ENCODE data around the gene HS6ST1.

- TF ChIP-seq ZNF157 (tag by site-specific recombination; IDR thresholded peaks at IDR 0.05) (no peak), CTCF (tag by site-specific recombination; IDR thresholded peaks at IDR 0.05) (no peak), ZNF202 (tag by site-specific recombination; IDR thresholded peaks at IDR 0.05; ENCODE audit: borderline replicate concordance) (no peak), ZNF76 (tag by site-specific recombination; IDR thresholded peaks at IDR 0.05; ENCODE audit: borderline replicate concordance, low read depth) (no peak), ZFP3 (tag by site-specific recombination; IDR thresholded peaks at IDR 0.05; ENCODE audit: low read depth) (no peak), ZNF571 (tag by site-specific recombination; IDR thresholded peaks at IDR 0.05) (no peak), REST (tag by site-specific recombination; IDR thresholded peaks at IDR 0.05) (no peak), ZNF169 (tag by site-specific recombination; IDR thresholded peaks at IDR 0.05) (no peak), ZNF48 (tag by site-specific recombination; IDR thresholded peaks at IDR 0.05) (no peak), TRIM28 (IDR thresholded peaks at IDR 0.05; ENCODE audit: borderline replicate concordance, low read length) (no peak)
- TF ChIP-seq, protein P1, sequence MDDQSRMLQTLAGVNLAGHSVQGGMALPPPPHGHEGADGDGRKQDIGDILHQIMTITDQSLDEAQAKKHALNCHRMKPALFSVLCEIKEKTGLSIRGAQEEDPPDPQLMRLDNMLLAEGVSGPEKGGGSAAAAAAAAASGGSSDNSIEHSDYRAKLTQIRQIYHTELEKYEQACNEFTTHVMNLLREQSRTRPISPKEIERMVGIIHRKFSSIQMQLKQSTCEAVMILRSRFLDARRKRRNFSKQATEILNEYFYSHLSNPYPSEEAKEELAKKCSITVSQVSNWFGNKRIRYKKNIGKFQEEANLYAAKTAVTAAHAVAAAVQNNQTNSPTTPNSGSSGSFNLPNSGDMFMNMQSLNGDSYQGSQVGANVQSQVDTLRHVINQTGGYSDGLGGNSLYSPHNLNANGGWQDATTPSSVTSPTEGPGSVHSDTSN (CRISPR knock-in tag; IDR thresholded peaks at IDR 0.05) = no peak
Measured at GRCh38 chr2:128291161-128291843, 27.4 kb downstream of the HS6ST1 start.
